ENCODE data around the gene COX5B.

Gene COX5B

DNA sequence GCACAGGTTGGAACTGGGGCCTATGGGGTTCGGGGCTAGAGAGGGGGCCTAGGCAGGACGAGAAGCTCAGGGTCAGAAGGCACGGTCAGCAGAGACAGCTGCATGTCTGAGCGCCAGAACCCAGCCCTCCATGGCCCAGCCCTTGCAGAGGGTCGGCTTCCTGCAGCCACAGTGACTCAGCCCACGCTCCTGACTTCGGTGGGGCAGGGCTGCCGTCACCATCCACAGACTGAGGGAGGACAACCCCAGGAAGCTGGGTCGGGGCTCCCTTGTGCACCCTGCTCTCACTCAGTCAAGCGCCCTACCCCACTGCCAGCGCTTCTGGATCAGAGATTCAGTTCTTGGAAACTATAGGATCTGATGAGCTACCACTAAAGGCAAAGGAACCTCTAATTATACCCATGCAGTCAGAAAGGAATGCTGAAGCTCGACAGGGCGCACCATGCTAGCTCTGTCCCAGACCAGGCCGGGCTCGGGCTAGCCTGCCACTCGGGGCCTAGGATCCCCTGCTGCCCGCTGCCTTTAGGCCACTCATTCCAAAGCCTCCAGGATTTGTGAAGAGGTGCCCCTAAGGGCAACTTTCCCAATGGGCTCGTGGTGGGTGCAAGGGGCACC lies 15.0 kb downstream of the COX5B start:
- ATAC-seq = no peak
- no peak for TF ChIP-seq OSR1 (CRISPR knock-in tag; IDR thresholded peaks at IDR 0.05)
- TF ChIP-seq, protein P1, sequence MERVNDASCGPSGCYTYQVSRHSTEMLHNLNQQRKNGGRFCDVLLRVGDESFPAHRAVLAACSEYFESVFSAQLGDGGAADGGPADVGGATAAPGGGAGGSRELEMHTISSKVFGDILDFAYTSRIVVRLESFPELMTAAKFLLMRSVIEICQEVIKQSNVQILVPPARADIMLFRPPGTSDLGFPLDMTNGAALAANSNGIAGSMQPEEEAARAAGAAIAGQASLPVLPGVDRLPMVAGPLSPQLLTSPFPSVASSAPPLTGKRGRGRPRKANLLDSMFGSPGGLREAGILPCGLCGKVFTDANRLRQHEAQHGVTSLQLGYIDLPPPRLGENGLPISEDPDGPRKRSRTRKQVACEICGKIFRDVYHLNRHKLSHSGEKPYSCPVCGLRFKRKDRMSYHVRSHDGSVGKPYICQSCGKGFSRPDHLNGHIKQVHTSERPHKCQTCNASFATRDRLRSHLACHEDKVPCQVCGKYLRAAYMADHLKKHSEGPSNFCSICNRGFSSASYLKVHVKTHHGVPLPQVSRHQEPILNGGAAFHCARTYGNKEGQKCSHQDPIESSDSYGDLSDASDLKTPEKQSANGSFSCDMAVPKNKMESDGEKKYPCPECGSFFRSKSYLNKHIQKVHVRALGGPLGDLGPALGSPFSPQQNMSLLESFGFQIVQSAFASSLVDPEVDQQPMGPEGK (CRISPR knock-in tag; IDR thresholded peaks at IDR 0.05; ENCODE audit: borderline replicate concordance) = no peak
- no peak for TF ChIP-seq ISL1 (CRISPR knock-in tag; IDR thresholded peaks at IDR 0.05)
- TF ChIP-seq, protein P2, sequence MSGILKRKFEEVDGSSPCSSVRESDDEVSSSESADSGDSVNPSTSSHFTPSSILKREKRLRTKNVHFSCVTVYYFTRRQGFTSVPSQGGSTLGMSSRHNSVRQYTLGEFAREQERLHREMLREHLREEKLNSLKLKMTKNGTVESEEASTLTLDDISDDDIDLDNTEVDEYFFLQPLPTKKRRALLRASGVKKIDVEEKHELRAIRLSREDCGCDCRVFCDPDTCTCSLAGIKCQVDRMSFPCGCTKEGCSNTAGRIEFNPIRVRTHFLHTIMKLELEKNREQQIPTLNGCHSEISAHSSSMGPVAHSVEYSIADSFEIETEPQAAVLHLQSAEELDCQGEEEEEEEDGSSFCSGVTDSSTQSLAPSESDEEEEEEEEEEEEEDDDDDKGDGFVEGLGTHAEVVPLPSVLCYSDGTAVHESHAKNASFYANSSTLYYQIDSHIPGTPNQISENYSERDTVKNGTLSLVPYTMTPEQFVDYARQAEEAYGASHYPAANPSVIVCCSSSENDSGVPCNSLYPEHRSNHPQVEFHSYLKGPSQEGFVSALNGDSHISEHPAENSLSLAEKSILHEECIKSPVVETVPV (CRISPR knock-in tag; IDR thresholded peaks at IDR 0.05) = no peak
- TF ChIP-seq ZNF70 (CRISPR knock-in tag; IDR thresholded peaks at IDR 0.05) = no peak
- TF ChIP-seq TCF4 (CRISPR knock-in tag; IDR thresholded peaks at IDR 0.05; ENCODE audit: borderline replicate concordance) = no peak

DNA sequence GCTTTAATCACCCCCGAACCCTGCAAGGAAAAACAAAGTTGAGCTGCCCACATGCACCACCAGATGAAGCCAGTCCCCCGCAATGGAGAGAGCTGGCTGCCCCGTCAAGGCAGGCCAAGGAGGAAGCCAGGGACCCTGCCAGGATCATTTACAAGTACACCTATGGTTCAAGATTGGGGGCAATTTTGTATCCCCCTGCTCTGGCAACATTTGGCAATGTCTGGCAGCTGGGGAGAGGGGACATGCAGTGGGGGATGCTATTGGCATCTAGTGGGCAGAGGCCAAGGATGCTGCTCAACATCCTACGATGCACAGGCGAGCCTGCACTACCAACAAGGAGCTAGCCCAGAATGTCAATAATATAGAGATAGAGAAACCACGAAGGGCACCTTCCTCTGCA lies 16.1 kb downstream of the COX5B start:
- ATAC-seq = no peak
- no peak for TF ChIP-seq PPARA (CRISPR knock-in tag; IDR thresholded peaks at IDR 0.05; ENCODE audit: borderline replicate concordance)
- no peak for TF ChIP-seq ZC3H10 (CRISPR knock-in tag; IDR thresholded peaks at IDR 0.05)
- no peak for TF ChIP-seq ARNTL (CRISPR knock-in tag; IDR thresholded peaks at IDR 0.05; ENCODE audit: borderline replicate concordance, low read depth)
- TF ChIP-seq ZNF565 (CRISPR knock-in tag; conservative IDR thresholded peaks at IDR 0.05; ENCODE audit: low read depth) = no peak
- no peak for TF ChIP-seq CSDC2 (CRISPR knock-in tag; IDR thresholded peaks at IDR 0.05)
- TF ChIP-seq, protein P3, sequence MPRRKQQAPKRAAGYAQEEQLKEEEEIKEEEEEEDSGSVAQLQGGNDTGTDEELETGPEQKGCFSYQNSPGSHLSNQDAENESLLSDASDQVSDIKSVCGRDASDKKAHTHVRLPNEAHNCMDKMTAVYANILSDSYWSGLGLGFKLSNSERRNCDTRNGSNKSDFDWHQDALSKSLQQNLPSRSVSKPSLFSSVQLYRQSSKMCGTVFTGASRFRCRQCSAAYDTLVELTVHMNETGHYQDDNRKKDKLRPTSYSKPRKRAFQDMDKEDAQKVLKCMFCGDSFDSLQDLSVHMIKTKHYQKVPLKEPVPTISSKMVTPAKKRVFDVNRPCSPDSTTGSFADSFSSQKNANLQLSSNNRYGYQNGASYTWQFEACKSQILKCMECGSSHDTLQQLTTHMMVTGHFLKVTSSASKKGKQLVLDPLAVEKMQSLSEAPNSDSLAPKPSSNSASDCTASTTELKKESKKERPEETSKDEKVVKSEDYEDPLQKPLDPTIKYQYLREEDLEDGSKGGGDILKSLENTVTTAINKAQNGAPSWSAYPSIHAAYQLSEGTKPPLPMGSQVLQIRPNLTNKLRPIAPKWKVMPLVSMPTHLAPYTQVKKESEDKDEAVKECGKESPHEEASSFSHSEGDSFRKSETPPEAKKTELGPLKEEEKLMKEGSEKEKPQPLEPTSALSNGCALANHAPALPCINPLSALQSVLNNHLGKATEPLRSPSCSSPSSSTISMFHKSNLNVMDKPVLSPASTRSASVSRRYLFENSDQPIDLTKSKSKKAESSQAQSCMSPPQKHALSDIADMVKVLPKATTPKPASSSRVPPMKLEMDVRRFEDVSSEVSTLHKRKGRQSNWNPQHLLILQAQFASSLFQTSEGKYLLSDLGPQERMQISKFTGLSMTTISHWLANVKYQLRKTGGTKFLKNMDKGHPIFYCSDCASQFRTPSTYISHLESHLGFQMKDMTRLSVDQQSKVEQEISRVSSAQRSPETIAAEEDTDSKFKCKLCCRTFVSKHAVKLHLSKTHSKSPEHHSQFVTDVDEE (CRISPR knock-in tag; IDR thresholded peaks at IDR 0.05) = no peak
- no peak for TF ChIP-seq ZFP30 (CRISPR knock-in tag; IDR thresholded peaks at IDR 0.05)
- TF ChIP-seq, protein P4, sequence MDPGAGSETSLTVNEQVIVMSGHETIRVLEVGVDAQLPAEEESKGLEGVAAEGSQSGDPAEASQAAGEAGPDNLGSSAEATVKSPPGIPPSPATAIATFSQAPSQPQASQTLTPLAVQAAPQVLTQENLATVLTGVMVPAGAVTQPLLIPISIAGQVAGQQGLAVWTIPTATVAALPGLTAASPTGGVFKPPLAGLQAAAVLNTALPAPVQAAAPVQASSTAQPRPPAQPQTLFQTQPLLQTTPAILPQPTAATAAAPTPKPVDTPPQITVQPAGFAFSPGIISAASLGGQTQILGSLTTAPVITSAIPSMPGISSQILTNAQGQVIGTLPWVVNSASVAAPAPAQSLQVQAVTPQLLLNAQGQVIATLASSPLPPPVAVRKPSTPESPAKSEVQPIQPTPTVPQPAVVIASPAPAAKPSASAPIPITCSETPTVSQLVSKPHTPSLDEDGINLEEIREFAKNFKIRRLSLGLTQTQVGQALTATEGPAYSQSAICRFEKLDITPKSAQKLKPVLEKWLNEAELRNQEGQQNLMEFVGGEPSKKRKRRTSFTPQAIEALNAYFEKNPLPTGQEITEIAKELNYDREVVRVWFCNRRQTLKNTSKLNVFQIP (CRISPR knock-in tag; IDR thresholded peaks at IDR 0.05; ENCODE audit: borderline replicate concordance, low read depth) = no peak
- TF ChIP-seq ISL1 (CRISPR knock-in tag; IDR thresholded peaks at IDR 0.05) = no peak
- TF ChIP-seq RARB (CRISPR knock-in tag; IDR thresholded peaks at IDR 0.05) = no peak
- TF ChIP-seq, protein P5, sequence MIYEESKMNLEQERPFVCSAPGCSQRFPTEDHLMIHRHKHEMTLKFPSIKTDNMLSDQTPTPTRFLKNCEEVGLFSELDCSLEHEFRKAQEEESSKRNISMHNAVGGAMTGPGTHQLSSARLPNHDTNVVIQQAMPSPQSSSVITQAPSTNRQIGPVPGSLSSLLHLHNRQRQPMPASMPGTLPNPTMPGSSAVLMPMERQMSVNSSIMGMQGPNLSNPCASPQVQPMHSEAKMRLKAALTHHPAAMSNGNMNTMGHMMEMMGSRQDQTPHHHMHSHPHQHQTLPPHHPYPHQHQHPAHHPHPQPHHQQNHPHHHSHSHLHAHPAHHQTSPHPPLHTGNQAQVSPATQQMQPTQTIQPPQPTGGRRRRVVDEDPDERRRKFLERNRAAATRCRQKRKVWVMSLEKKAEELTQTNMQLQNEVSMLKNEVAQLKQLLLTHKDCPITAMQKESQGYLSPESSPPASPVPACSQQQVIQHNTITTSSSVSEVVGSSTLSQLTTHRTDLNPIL (CRISPR knock-in tag; IDR thresholded peaks at IDR 0.05; ENCODE audit: low read depth) = no peak
- no peak for TF ChIP-seq ZNF70 (CRISPR knock-in tag; IDR thresholded peaks at IDR 0.05)
- no peak for TF ChIP-seq GLIS3 (CRISPR knock-in tag; IDR thresholded peaks at IDR 0.05)
- TF ChIP-seq, protein P1 (CRISPR knock-in tag; IDR thresholded peaks at IDR 0.05; ENCODE audit: borderline replicate concordance) = no peak
- TF ChIP-seq ESRRG (CRISPR knock-in tag; IDR thresholded peaks at IDR 0.05) = no peak

DNA sequence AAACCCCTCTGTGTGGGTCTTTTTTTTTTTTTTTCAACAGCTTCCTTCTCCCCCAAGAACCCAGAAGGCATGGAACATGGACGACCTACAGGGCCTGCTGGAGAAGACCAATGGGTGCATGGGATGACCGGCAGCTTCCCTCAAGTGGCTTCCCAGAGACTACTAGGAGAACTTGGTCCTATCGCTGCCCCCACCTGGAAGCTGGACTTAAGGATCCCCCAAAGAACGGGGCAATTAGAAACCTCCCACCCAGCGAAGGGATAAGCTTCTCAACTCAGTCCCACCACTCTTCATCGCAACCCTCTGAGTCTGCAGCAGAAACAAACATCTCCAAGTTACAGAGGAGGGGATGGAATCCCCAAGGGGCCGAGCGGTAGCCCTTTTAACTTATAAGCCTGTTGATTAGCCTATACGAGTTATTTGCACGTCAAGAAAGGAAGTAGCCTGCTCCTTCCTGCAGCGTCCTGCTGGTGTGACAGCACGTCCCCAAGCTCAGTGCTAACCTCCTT lies 16.6 kb downstream of the COX5B start:
- ATAC-seq = no peak
- TF ChIP-seq BACH2 (CRISPR knock-in tag; IDR thresholded peaks at IDR 0.05; ENCODE audit: borderline replicate concordance) = no peak
- no peak for TF ChIP-seq SNAI2 (CRISPR knock-in tag; IDR thresholded peaks at IDR 0.05)
- no peak for TF ChIP-seq ESRRG (CRISPR knock-in tag; IDR thresholded peaks at IDR 0.05)
- TF ChIP-seq TCF4 (CRISPR knock-in tag; IDR thresholded peaks at IDR 0.05; ENCODE audit: borderline replicate concordance) = no peak
- TF ChIP-seq, protein P5 (CRISPR knock-in tag; IDR thresholded peaks at IDR 0.05; ENCODE audit: low read depth) = no peak
- no peak for TF ChIP-seq ARNTL (CRISPR knock-in tag; IDR thresholded peaks at IDR 0.05; ENCODE audit: borderline replicate concordance, low read depth)
- TF ChIP-seq ZNF70 (CRISPR knock-in tag; IDR thresholded peaks at IDR 0.05) = no peak
- TF ChIP-seq, protein P1 (CRISPR knock-in tag; IDR thresholded peaks at IDR 0.05; ENCODE audit: borderline replicate concordance) = no peak
- TF ChIP-seq ISL1 (CRISPR knock-in tag; IDR thresholded peaks at IDR 0.05) = no peak

Measured in SK-N-SH treated with all-trans-retinoic acid at 6 μM for 48 hours (cell line).